DOHH2 (cell line): Measurements from ENCODE around the gene LAMA5.

Experiments used
- CTCF ChIP-seq: fragments of 200-600 bp; sonication (generic); IDR thresholded peaks from one replicate; pipeline ENCODE4 v1.5.1; 2014; ENCODE audit warnings: antibody characterized with exemption, mild to moderate bottlenecking, low read depth, low read length; ENCODE audit not compliant: poor library complexity, severe bottlenecking
- EZH2phosphoT487 ChIP-seq: fragments of 200-600 bp; sonication (generic); IDR thresholded peaks from 2 replicates; pipeline ENCODE4 v1.6.1; 2017; ENCODE audit warnings: borderline replicate concordance, mild to moderate bottlenecking, antibody characterized with exemption, low read length, moderate library complexity, mixed read lengths

- TF ChIP-seq CTCF = no peak
- TF ChIP-seq EZH2phosphoT487 = no peak
Observed at GRCh38 chr20:62316331-62317166, 50.6 kb downstream of the LAMA5 start.
